ENCODE data around the gene SYNGR3.

- TF ChIP-seq FOXP2 (optimal IDR thresholded peaks at IDR 0.05; ENCODE audit: control extremely low read depth, extremely low read length, insufficient read depth) (no peak), EZH2 (IDR thresholded peaks at IDR 0.05) (no peak)
These were observed 14.3 kb downstream of the SYNGR3 start for GRCh38 chr16:2003827-2004641.
